Endodermal cell (in vitro differentiated cells): ENCODE results near the gene ADGRE3. TPM values are rescaled to one million over a fixed set of nuclear protein-coding genes. Genes with fewer than 3 reads are reported as not detected.

Source experiments
- DNase-seq: peaks from one replicate; pipeline ENCODE4 v3.0.0-alpha.2; 2017
- H3K27ac ChIP-seq: 2 replicates; pipeline ENCODE4 v1.5.1; 2013; ENCODE audit warnings: mild to moderate bottlenecking, low read depth, low read length, moderate library complexity
- H3K27me3 ChIP-seq: 2 replicates; pipeline ENCODE4 v1.6.1; 2013; ENCODE audit warnings: mild to moderate bottlenecking, low read length, moderate library complexity; ENCODE audit not compliant: insufficient read depth, control insufficient read depth, poor library complexity, severe bottlenecking
- H3K36me3 ChIP-seq: 2 replicates; pipeline ENCODE4 v1.7.0; 2013; ENCODE audit warnings: mild to moderate bottlenecking, low read length, moderate library complexity; ENCODE audit not compliant: control insufficient read depth, insufficient read depth
- H3K4me1 ChIP-seq: one replicate; pipeline ENCODE4 v1.7.0; 2013; ENCODE audit warnings: low read length; ENCODE audit not compliant: control insufficient read depth, insufficient read depth
- H3K4me3 ChIP-seq: 2 replicates; pipeline ENCODE4 v1.5.1; 2013; ENCODE audit warnings: mild to moderate bottlenecking, low read length, moderate library complexity
- H3K9ac ChIP-seq: 2 replicates; pipeline ENCODE4 v1.6.1; 2013; ENCODE audit warnings: mild to moderate bottlenecking, low read length, moderate library complexity; ENCODE audit not compliant: poor library complexity, severe bottlenecking; ENCODE audit errors: extremely low read depth
- H3K9me3 ChIP-seq: 2 replicates; pipeline ENCODE4 v1.6.1; 2013; ENCODE audit warnings: mild to moderate bottlenecking, low read length, moderate library complexity; ENCODE audit not compliant: control insufficient read depth
- H3K27ac Mint-ChIP-seq: 2 replicates; pipeline ENCODE4 v1.8.0; 2020; ENCODE audit warnings: mixed read lengths
- H3K27me3 Mint-ChIP-seq: 2 replicates; pipeline ENCODE4 v1.8.0; 2021; ENCODE audit warnings: mild to moderate bottlenecking, mixed read lengths; ENCODE audit not compliant: insufficient read depth
- H3K36me3 Mint-ChIP-seq: 2 replicates; pipeline ENCODE4 v1.8.0; 2020; ENCODE audit warnings: low read depth, mixed read lengths
- H3K4me1 Mint-ChIP-seq: 2 replicates; pipeline ENCODE4 v1.8.0; 2020; ENCODE audit warnings: mixed read lengths
- H3K4me3 Mint-ChIP-seq: 2 replicates; pipeline ENCODE4 v1.8.0; 2020; ENCODE audit warnings: mild to moderate bottlenecking, moderate library complexity, mixed read lengths
- H3K9me3 Mint-ChIP-seq: 2 replicates; pipeline ENCODE4 v1.8.0; 2020; ENCODE audit warnings: mild to moderate bottlenecking, mixed read lengths
- CTCF ChIP-seq: fragments of 200-600 bp; sonication (generic); conservative IDR thresholded peaks from 2 replicates; pipeline ENCODE4 v1.5.0; 2021; ENCODE audit warnings: antibody characterized with exemption, mild to moderate bottlenecking
- WGBS, 2 experiments: methylation state at CpG; one replicate each; pipeline versions ENCODE4 v1.1.5 to v1.1.7; 2013; ENCODE audit warnings: missing lambda C conversion rate in 2 of 2, mixed read lengths in 1 of 2; ENCODE audit not compliant: insufficient coverage in 1 of 2, insufficient read length in 1 of 2; 5-methylcytosine and 5-hydroxymethylcytosine counted together
- total RNA-seq, 2 donors: library from RNA; stranded (reverse); fragmentation: NEBNext Ultra II Directional in 1 of 2; extraction: Animal tissue kit (Norgen Biotek cat#: 25700) in 1 of 2; gene quantifications; 2 replicates in 1 of 2; 3 replicates in 1 of 2; pipeline ENCODE4 v1.2.1, GENCODE V29; 2021

ADGRE3 gene
- total RNA-seq, 2 donors from 2014 or later = not detected

GRCh38 chr19:14678199-14678598, 3.6 kb upstream of the ADGRE3 start:
- Mint-ChIP-seq H3K27me3 (peaks cover 7% of the 10 kb centered on the region), H3K4me3 (no peak overlapping the region), H3K27ac (no peak overlapping the region), H3K9me3 (peaks cover 25% of the 10 kb centered on the region), H3K36me3 (no peaks in the 10 kb centered on the region), H3K4me1 (no peaks in the 10 kb centered on the region)
- no peak for DNase-seq
- H3K4me3 ChIP-seq = no peak overlapping the region
- H3K9ac ChIP-seq = no peak overlapping the region
- TF ChIP-seq CTCF = no peak
- no peaks in the 10 kb centered on the region for H3K27me3 ChIP-seq
- no peaks in the 10 kb centered on the region for H3K9me3 ChIP-seq
- H3K27ac ChIP-seq = no peak overlapping the region
- 80 to 90% methylated on average over 5 to 9 of the region's 9 CpGs for WGBS, 2 experiments
- no peaks in the 10 kb centered on the region for H3K36me3 ChIP-seq
- no peaks in the 10 kb centered on the region for H3K4me1 ChIP-seq

GRCh38 chr19:14677464-14677863, 2.8 kb upstream of the ADGRE3 start:
- Mint-ChIP-seq H3K27ac (no peak overlapping the region), H3K36me3 (no peaks in the 10 kb centered on the region), H3K27me3 (peaks cover 7% of the 10 kb centered on the region), H3K4me3 (no peak overlapping the region), H3K9me3 (peaks cover 32% of the 10 kb centered on the region), H3K4me1 (no peaks in the 10 kb centered on the region)
- no peak overlapping the region for H3K4me3 ChIP-seq
- H3K36me3 ChIP-seq = no peaks in the 10 kb centered on the region
- no peaks in the 10 kb centered on the region for H3K9me3 ChIP-seq
- TF ChIP-seq CTCF = no peak
- no peaks in the 10 kb centered on the region for H3K4me1 ChIP-seq
- H3K27ac ChIP-seq = no peak overlapping the region
- no peak for DNase-seq
- H3K27me3 ChIP-seq = no peaks in the 10 kb centered on the region
- 80 to 88% methylated on average over 4 of the region's 6 CpGs for WGBS, 2 experiments
- H3K9ac ChIP-seq = no peak overlapping the region

GRCh38 chr19:14676762-14677161, 2.1 kb upstream of the ADGRE3 start:
- peaks cover 3% of the 10 kb centered on the region for H3K27me3 Mint-ChIP-seq
- no peaks in the 10 kb centered on the region for H3K9me3 ChIP-seq
- H3K9me3 Mint-ChIP-seq = peaks cover 37% of the 10 kb centered on the region
- no peak for DNase-seq
- no peaks in the 10 kb centered on the region for H3K36me3 Mint-ChIP-seq
- H3K4me1 ChIP-seq = no peaks in the 10 kb centered on the region
- H3K27me3 ChIP-seq = no peaks in the 10 kb centered on the region
- H3K4me3 ChIP-seq = no peak overlapping the region
- WGBS, 2 experiments = 69 to 77% methylated on average over 9 to 10 of the region's 10 CpGs
- TF ChIP-seq CTCF = no peak
- no peak overlapping the region for H3K9ac ChIP-seq
- H3K4me3 Mint-ChIP-seq = no peak overlapping the region
- H3K36me3 ChIP-seq = no peaks in the 10 kb centered on the region
- no peaks in the 10 kb centered on the region for H3K4me1 Mint-ChIP-seq
- H3K27ac Mint-ChIP-seq = no peak overlapping the region
- no peak overlapping the region for H3K27ac ChIP-seq
